ENCODE data around the gene EFHB. TPM values are rescaled to one million over a fixed set of nuclear protein-coding genes. Genes with fewer than 3 reads are reported as not detected.
"Not testable (repeated sequence)": the region's sequence is repeated elsewhere in the genome, so short reads cannot be mapped to it uniquely, and the experiment has no call there.

The EFHB gene
- total RNA-seq, 6 experiments from 2014 or later: 0.40 to 1.2 (median 0.59) TPM; not detected in 1

DNA sequence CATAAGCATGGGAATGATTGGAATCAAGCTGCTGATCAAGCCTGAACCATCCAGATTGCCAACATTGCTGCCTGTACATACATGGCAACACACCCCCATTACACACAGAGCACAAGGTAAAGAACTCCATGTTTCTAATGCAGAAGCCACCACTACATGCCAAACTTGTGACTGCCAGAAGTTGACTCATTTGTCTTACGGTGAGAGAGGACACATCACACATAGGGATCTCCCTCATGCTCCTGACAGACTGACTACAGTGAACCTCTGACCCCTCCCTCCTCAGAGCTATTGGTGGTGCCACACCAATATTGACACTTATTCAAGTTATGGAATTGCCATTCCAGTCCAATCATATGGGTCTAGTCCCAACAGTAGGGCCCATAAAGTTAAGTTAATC, 42.3 kb downstream of the EFHB start:
- peak; percentile 46 for DNase-seq
- TF ChIP-seq, protein P1, sequence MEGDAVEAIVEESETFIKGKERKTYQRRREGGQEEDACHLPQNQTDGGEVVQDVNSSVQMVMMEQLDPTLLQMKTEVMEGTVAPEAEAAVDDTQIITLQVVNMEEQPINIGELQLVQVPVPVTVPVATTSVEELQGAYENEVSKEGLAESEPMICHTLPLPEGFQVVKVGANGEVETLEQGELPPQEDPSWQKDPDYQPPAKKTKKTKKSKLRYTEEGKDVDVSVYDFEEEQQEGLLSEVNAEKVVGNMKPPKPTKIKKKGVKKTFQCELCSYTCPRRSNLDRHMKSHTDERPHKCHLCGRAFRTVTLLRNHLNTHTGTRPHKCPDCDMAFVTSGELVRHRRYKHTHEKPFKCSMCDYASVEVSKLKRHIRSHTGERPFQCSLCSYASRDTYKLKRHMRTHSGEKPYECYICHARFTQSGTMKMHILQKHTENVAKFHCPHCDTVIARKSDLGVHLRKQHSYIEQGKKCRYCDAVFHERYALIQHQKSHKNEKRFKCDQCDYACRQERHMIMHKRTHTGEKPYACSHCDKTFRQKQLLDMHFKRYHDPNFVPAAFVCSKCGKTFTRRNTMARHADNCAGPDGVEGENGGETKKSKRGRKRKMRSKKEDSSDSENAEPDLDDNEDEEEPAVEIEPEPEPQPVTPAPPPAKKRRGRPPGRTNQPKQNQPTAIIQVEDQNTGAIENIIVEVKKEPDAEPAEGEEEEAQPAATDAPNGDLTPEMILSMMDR (IDR thresholded peaks at IDR 0.05): no peak
- H3K4me3 Mint-ChIP-seq: no peak overlapping the region
- H3K27me3 Mint-ChIP-seq (ENCODE audit: insufficient read depth): no peaks in the 10 kb centered on the region; the same call in 1 of the 2 replicates
- peak overlapping the region; percentile 9; the same call in 1 of the 2 replicates for H3K27ac Mint-ChIP-seq
- H3K4me1 Mint-ChIP-seq (ENCODE audit: low read depth): peaks cover 39% of the 10 kb centered on the region
- no peaks in the 10 kb centered on the region for H3K36me3 Mint-ChIP-seq (ENCODE audit: low read depth)
- no peaks in the 10 kb centered on the region for H3K9me3 Mint-ChIP-seq

DNA sequence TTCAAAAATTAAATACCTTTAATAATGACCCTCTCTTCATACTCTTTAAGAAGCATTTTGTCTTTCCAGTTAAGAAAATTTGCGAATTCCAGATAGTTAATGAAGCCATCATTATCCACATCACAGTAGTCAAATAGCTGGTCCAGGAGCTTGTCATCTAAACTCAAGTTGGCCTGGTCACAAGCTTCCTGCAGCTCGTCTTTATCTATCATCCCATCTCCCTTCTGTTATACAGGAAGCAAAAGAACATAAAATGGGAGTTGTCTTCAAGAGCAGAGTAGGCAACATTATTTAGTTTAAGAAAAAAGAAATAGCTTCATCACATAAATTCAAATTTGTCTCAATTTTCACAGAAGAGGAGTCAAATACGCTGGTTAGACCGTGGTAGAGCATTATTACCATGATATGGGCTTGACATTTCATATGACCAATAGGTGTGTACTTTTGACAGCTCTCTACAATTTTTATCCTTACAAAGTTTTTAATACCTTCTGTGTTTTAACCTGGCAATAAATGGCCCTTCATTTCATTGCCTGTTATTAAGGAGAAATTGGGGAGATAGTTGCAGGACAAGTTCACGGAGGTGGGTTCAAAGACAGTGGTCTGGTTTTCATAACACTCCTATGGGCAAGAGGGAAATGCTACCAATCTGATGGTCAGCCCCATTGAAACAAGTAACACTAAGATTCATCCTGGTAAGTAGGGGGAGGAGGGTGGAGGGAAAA, 45.4 kb downstream of the EFHB start:
- H3K9me3 Mint-ChIP-seq: no peaks in the 10 kb centered on the region
- TF ChIP-seq, protein P1 (IDR thresholded peaks at IDR 0.05): no peak
- DNase-seq: no peak
- peak overlapping the region; percentile 79 for H3K4me3 Mint-ChIP-seq
- no peaks in the 10 kb centered on the region for H3K36me3 Mint-ChIP-seq (ENCODE audit: low read depth)
- no peaks in the 10 kb centered on the region; the same call in 1 of the 2 replicates for H3K27me3 Mint-ChIP-seq (ENCODE audit: insufficient read depth)
- peak overlapping the region; percentile 94 for H3K27ac Mint-ChIP-seq
- peaks cover 53% of the 10 kb centered on the region for H3K4me1 Mint-ChIP-seq (ENCODE audit: low read depth)

DNA sequence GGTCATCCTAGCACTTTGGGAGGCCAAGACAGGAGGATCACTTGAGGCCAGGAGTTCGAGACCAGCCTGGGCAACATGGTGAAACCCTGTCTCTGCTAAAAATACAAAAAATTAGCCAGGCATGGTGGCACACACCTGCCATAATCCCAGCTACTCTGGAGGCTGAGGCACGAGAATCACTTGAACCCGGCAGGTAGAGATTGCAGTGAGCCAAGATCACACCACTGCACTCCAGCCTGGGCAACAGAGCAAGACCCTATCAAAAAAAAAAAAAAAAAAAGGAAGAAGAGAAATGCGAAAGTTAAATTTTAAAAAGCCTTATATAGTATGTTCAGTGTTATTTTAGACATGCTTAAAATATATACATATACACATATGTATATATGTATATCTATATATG, 46.9 kb downstream of the EFHB start:
- peaks cover 50% of the 10 kb centered on the region for H3K4me1 Mint-ChIP-seq (ENCODE audit: low read depth)
- not testable (repeated sequence) for H3K27me3 Mint-ChIP-seq (ENCODE audit: insufficient read depth); H3K36me3 Mint-ChIP-seq (ENCODE audit: low read depth); DNase-seq; H3K4me3 Mint-ChIP-seq; H3K9me3 Mint-ChIP-seq; H3K27ac Mint-ChIP-seq

DNA sequence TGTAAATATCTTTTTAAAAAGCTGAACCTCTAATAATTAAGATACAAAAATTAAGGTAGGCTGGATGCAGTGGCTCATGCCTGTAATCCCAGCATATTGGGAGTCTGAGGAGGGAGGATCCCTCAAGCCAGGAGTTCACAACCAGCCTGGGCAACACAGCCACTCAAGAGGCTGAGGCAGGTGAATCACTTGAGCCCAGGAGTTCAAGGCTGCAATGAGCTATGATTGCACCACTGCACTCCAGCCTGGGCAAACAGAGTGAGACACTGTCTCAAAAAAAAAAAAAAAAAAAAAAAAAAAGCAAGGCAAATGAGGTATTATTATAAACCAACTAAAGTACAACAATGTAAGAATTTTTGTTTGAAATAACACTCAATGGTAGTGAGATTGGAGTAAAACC, 47.6 kb downstream of the EFHB start:
- no peaks in the 10 kb centered on the region; the same call in 1 of the 2 replicates for H3K27me3 Mint-ChIP-seq (ENCODE audit: insufficient read depth)
- no peak overlapping the region for H3K4me3 Mint-ChIP-seq
- no peak overlapping the region for H3K27ac Mint-ChIP-seq
- H3K9me3 Mint-ChIP-seq: no peaks in the 10 kb centered on the region
- TF ChIP-seq, protein P1 (IDR thresholded peaks at IDR 0.05): no peak
- peaks cover 43% of the 10 kb centered on the region for H3K4me1 Mint-ChIP-seq (ENCODE audit: low read depth)
- no peak for DNase-seq
- no peaks in the 10 kb centered on the region for H3K36me3 Mint-ChIP-seq (ENCODE audit: low read depth)

DNA sequence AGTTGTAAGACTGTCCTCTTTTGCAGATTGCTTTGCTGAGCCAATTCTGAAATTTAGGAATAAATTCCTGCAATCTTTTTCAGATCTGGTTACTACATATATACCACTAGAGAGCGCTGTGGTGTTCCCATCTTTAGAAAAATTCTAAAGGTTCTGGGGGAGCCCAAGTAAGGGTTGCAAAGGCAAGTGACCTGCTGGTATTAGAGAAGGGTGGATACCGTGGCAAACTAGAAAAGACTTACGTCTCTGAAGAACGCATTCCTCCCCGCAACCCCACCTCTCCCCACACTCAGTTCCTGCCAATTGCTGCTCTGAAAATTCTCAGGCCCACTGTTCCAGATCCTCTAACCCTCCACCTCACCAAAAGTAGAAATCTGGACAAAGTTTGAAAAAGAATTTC, 48.5 kb downstream of the EFHB start:
- no peak overlapping the region for H3K4me3 Mint-ChIP-seq
- no peaks in the 10 kb centered on the region for H3K9me3 Mint-ChIP-seq
- no peak overlapping the region for H3K27ac Mint-ChIP-seq
- TF ChIP-seq, protein P1 (IDR thresholded peaks at IDR 0.05): peak; percentile 87
- no peaks in the 10 kb centered on the region for H3K36me3 Mint-ChIP-seq (ENCODE audit: low read depth)
- H3K27me3 Mint-ChIP-seq (ENCODE audit: insufficient read depth): no peaks in the 10 kb centered on the region; the same call in 1 of the 2 replicates
- DNase-seq: peak; percentile 39
- H3K4me1 Mint-ChIP-seq (ENCODE audit: low read depth): peaks cover 38% of the 10 kb centered on the region

DNA sequence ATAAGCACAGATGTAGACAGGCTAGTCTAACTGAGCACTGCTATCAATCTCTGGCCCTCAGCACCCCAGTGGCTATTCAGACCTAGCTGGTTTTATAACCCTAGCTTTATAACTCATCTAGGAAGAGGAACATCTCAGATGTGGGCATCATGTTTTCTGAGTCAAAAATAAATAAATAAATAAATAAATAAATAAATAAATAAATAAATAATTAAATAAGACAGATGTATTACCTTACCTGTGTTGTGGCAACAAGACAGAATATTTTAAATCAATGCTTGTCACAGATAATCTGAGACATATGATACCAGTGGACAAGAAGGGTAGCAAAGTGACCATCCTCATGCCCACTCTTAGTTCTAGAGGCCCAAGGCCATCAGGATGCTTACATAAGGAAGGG, 52.2 kb downstream of the EFHB start:
- no peaks in the 10 kb centered on the region for H3K36me3 Mint-ChIP-seq (ENCODE audit: low read depth)
- no peak overlapping the region for H3K27ac Mint-ChIP-seq
- peaks cover 4% of the 10 kb centered on the region; the same call in 1 of the 2 replicates for H3K27me3 Mint-ChIP-seq (ENCODE audit: insufficient read depth)
- peaks cover 13% of the 10 kb centered on the region; the same call in 1 of the 2 replicates for H3K4me1 Mint-ChIP-seq (ENCODE audit: low read depth)
- H3K4me3 Mint-ChIP-seq: no peak overlapping the region
- H3K9me3 Mint-ChIP-seq: no peaks in the 10 kb centered on the region
- TF ChIP-seq, protein P1 (IDR thresholded peaks at IDR 0.05): no peak
- no peak for DNase-seq
